AG04450 (cell line): ENCODE data around the gene TMEM132E. TPM values are rescaled to one million over a fixed set of nuclear protein-coding genes. Genes with fewer than 3 reads are reported as not detected.

ENCODE experiments used
- CTCF ChIA-PET: fragments of 300-600, 350-600 bp; formaldehyde crosslinking; extraction: SDS; loops from one replicate; lab custom pipeline; 2022; ENCODE audit warnings: antibody characterized with exemption, inconsistent platforms; lab: Charles Lee
- POLR2A ChIA-PET: fragments of 350-600 bp; formaldehyde crosslinking; extraction: SDS; loops from one replicate; lab custom pipeline; 2021; ENCODE audit warnings: antibody characterized with exemption, inconsistent platforms; lab: Yijun Ruan, JAX
- DNase-seq: peaks from one replicate; pipeline ENCODE4 v3.0.0-alpha.2; 2011; ENCODE audit warnings: low read depth, low spot score
- H3K27ac ChIP-seq: one replicate; pipeline ENCODE4 v1.5.1; 2012; ENCODE audit warnings: low read depth, low read length, control low read depth
- H3K27me3 ChIP-seq: one replicate; pipeline ENCODE4 v1.6.0; 2012; ENCODE audit warnings: low read length; ENCODE audit not compliant: control insufficient read depth, insufficient read depth
- H3K4me3 ChIP-seq: 2 replicates; pipeline ENCODE4 v1.5.1; 2011; ENCODE audit warnings: mild to moderate bottlenecking, low read depth, low read length, control low read depth
- H3K9me3 ChIP-seq: 2 replicates; pipeline ENCODE4 v1.5.1; 2012; ENCODE audit warnings: low read length; ENCODE audit not compliant: control insufficient read depth, insufficient read depth
- CTCF ChIP-seq: IDR thresholded peaks from 2 replicates; pipeline ENCODE4 v1.5.1; 2011; ENCODE audit warnings: low read depth, low read length, control low read depth, inconsistent platforms
- polyA plus RNA-seq: library from polyadenylated mRNA; depleted of rRNA; stranded (reverse); fragments of >200 nt; gene quantifications from 2 replicates; pipeline ENCODE4 v1.2.3, GENCODE V29; 2011

Gene TMEM132E
- polyA plus RNA-seq, 1 experiment: not detected

DNA sequence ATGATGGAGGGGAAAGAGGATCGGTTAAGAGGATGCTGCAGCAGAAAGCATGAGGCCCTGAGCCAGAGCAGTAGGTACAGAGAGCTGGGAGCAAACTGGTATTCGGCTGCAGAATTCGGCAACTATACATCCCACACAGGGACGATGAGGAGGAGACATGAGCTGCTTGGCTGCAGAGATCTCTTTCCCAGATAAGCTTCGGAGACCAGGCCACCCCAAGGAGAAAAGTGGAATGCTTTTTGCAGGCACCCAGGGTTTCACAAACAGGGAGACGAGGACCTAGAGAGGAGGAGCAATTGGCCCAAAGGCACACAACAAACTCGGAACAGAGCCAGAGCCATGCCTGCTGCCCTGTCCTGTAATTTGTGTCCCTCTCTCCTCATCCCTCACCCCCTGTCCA is 62.0 kb downstream of the TMEM132E start:
- no peak overlapping the region for H3K27ac ChIP-seq
- no peaks in the 10 kb centered on the region for H3K9me3 ChIP-seq
- peaks cover 2% of the 10 kb centered on the region for H3K27me3 ChIP-seq
- no peak for TF ChIP-seq CTCF
- no peak overlapping the region for H3K4me3 ChIP-seq
- POLR2A ChIA-PET: no interaction called here
- DNase-seq: no peak
- CTCF ChIA-PET: interaction anchor here (1.0 kb wide), 1 partner anchor 219 kb away, joined by 4 read pairs; no protein-coding TSS in a partner anchor

- H3K27ac ChIP-seq: no peak overlapping the region
- DNase-seq: no peak
- no peaks in the 10 kb centered on the region for H3K9me3 ChIP-seq
- no peak for TF ChIP-seq CTCF
- H3K27me3 ChIP-seq: no peaks in the 10 kb centered on the region
- CTCF ChIA-PET: no interaction called here
- POLR2A ChIA-PET: no interaction called here
- H3K4me3 ChIP-seq: no peak overlapping the region
Measured at GRCh38 chr17:34644941-34645550, 65.7 kb downstream of the TMEM132E start.

DNA sequence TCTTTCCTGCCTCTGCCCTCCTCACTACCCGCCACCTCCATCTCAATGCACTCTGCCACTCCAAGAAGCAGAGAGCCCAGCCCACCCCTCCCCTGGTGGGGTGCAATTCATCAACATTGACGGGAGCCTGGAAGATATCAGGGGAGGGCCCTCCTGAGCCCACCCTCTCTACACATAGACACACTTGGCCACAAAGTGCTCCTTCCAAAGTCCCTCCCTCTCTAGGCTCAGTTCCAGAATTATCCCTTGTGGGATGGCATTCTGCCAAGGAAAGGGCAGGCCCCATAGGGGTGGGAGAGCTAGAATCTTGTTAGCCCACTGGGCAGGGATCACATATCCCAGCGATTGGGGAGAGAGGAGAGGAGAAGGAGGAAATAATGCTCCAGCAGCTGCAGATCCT is 66.2 kb downstream of the TMEM132E start:
- ChIA-PET POLR2A (no interaction called here), CTCF (no interaction called here)
- H3K4me3 ChIP-seq: no peak overlapping the region
- no peak overlapping the region for H3K27ac ChIP-seq
- no peaks in the 10 kb centered on the region for H3K27me3 ChIP-seq
- no peak for TF ChIP-seq CTCF
- no peaks in the 10 kb centered on the region for H3K9me3 ChIP-seq
- no peak for DNase-seq

DNA sequence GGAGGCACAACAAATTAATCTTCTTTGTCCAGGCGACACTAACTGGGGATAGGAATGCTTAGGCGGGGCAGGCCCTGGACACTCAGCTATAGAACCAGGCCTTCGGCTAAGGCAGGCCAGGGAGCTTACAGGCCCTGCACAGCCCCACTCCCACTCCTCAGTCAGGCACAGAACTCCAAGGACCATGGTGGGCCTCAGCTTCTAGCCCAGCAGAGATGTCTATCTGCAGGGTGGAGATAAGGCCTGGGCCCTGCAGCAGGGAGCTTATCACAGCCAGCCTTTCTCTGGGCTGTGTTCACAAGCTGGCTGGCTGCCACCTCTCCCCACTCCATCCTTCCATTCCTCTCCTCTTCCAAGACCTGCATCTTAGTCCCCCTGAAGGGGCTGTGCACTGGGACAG is 68.1 kb downstream of the TMEM132E start:
- CTCF ChIA-PET: interaction anchor here (1.3 to 1.4 kb wide), 2 partner anchors 10 to 105 kb away, joined by 3 to 4 read pairs; no protein-coding TSS in a partner anchor
- H3K4me3 ChIP-seq: no peak overlapping the region
- H3K9me3 ChIP-seq: no peaks in the 10 kb centered on the region
- H3K27ac ChIP-seq: no peak overlapping the region
- DNase-seq: no peak
- no peaks in the 10 kb centered on the region for H3K27me3 ChIP-seq
- TF ChIP-seq CTCF: no peak
- POLR2A ChIA-PET: no interaction called here

DNA sequence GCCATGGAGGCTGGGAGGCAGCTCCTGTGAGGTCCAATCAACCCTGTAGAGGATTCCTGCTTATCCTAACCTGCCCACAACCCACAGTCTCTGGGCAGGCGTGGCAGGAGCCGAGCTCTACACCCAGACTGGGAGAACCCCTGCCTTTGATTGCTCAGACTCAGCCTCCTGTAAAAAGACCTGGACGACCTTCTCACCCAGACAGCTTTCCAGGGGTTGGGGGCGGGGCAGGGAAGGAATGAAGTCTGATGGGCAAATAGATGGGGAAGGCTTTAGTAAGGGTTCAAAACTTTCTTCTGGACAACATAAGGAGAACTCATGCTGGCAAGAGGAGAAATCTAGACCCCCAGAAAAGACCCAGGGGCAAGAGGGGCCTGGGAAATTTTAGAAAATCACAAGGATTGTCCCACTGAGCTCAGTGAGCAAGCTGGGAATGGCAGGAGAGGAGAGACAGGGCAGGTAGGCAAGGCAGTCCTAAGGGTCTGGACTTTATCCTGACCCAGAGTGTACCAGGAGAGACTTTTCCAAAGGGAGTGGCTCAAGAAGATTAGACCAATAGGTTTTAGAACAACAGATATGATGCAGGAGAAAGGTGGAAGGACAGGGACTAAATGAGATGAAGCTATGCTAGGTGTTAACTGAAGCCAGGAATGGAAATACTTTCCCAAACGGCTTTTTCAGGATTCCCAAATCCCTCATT is 70.8 kb downstream of the TMEM132E start:
- DNase-seq: no peak
- Histone ChIP-seq H3K9me3 (no peaks in the 10 kb centered on the region), H3K27ac (no peak overlapping the region), H3K27me3 (no peaks in the 10 kb centered on the region), H3K4me3 (no peak overlapping the region)
- ChIA-PET POLR2A (no interaction called here), CTCF (interaction anchor here (0.7 kb wide), 1 partner anchor 12 kb away, joined by 3 read pairs; no protein-coding TSS in a partner anchor)
- no peak for TF ChIP-seq CTCF
